Breast epithelium (tissue), 4 donors: ENCODE results near the gene TIAM2. TPM values are rescaled to one million over a fixed set of nuclear protein-coding genes. Genes with fewer than 3 reads are reported as not detected.
"Not testable (repeated sequence)": the region's sequence is repeated elsewhere in the genome, so short reads cannot be mapped to it uniquely, and the experiment has no call there.

ENCODE experiments used
- DNase-seq, 2 donors: peaks; one replicate each; pipeline ENCODE4 v3.0.0-alpha.2; 2019; ENCODE audit warnings: low spot score in 2 of 2
- H3K27ac ChIP-seq, 2 donors: fragments of 200-600 bp; sonication (generic) in 1 of 2; one replicate each; pipeline ENCODE4 v1.5.1; 2016 to 2019; ENCODE audit warnings: mild to moderate bottlenecking in 1 of 2
- H3K27me3 ChIP-seq, 2 donors: fragments of 200-600 bp; sonication (generic) in 1 of 2; one replicate each; pipeline versions ENCODE4 v1.5.1 to v1.6.0; 2017 to 2019; ENCODE audit warnings: control low read depth in 1 of 2, mild to moderate bottlenecking in 1 of 2
- H3K36me3 ChIP-seq: fragments of 200-600 bp; one replicate; pipeline ENCODE4 v1.5.1; 2019
- H3K4me1 ChIP-seq, 2 donors: fragments of 200-600 bp; sonication (generic); one replicate each; pipeline ENCODE4 v1.5.1; 2016 to 2019; ENCODE audit warnings: control low read depth in 1 of 2
- H3K4me3 ChIP-seq, 3 donors: fragments of 200-600 bp; sonication (generic); 1 replicate in 2 of 3; 2 replicates in 1 of 3; pipeline ENCODE4 v1.5.1; 2016 to 2019; ENCODE audit warnings: mild to moderate bottlenecking in 3 of 3, moderate library complexity in 2 of 3
- H3K9me3 ChIP-seq, 2 donors: fragments of 200-600 bp; sonication (generic) in 1 of 2; one replicate each; pipeline ENCODE4 v1.5.1; 2016 to 2019; ENCODE audit warnings: control low read depth in 1 of 2
- POLR2A ChIP-seq: fragments of 450-650 bp; IDR thresholded peaks from one replicate; pipeline ENCODE4 v1.6.1; 2016; ENCODE audit warnings: antibody characterized with exemption, mild to moderate bottlenecking, moderate library complexity
- POLR2AphosphoS5 ChIP-seq, 3 donors: sonication (generic); formaldehyde crosslinking; IDR thresholded peaks; one replicate each; pipeline ENCODE4 v1.6.1; 2017; ENCODE audit warnings: antibody characterized with exemption in 3 of 3
- intact Hi-C: fragments of 100-400 bp; cut with DNase I; formaldehyde crosslinking; loops from one replicate; pipeline ENCODE4 v1.15.1; 2023; ENCODE audit warnings: low total_unique reads
- total RNA-seq, 3 donors: library from RNA; depleted of rRNA; stranded (reverse); fragments of >200 nt; gene quantifications; one replicate each; pipeline ENCODE4 v1.1.0, GENCODE V29; 2016
- TF ChIP-seq, protein P1 (sequence below), 3 donors: fragments of 450-650 bp; IDR thresholded peaks; one replicate each; pipeline ENCODE4 v1.5.1; 2016 to 2017; ENCODE audit warnings: antibody characterized with exemption in 3 of 3, mild to moderate bottlenecking in 3 of 3, moderate library complexity in 3 of 3

Gene TIAM2
- total RNA-seq, 3 donors from 2014 or later = 5.8 to 32.3 (median 12.8) TPM

- no peak for DNase-seq
- Histone ChIP-seq H3K4me3 (no peak overlapping the region), H3K4me1 (no peaks in the 10 kb centered on the region), H3K9me3 (no peaks in the 10 kb centered on the region), H3K36me3 (no peaks in the 10 kb centered on the region), H3K27ac (no peak overlapping the region), H3K27me3 (no peaks in the 10 kb centered on the region)
- intact Hi-C loops = no loop called here
- TF ChIP-seq, protein P1, sequence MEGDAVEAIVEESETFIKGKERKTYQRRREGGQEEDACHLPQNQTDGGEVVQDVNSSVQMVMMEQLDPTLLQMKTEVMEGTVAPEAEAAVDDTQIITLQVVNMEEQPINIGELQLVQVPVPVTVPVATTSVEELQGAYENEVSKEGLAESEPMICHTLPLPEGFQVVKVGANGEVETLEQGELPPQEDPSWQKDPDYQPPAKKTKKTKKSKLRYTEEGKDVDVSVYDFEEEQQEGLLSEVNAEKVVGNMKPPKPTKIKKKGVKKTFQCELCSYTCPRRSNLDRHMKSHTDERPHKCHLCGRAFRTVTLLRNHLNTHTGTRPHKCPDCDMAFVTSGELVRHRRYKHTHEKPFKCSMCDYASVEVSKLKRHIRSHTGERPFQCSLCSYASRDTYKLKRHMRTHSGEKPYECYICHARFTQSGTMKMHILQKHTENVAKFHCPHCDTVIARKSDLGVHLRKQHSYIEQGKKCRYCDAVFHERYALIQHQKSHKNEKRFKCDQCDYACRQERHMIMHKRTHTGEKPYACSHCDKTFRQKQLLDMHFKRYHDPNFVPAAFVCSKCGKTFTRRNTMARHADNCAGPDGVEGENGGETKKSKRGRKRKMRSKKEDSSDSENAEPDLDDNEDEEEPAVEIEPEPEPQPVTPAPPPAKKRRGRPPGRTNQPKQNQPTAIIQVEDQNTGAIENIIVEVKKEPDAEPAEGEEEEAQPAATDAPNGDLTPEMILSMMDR (IDR thresholded peaks at IDR 0.05) = no peak
- TF ChIP-seq POLR2AphosphoS5 (IDR thresholded peaks at IDR 0.05) = no peak
- TF ChIP-seq POLR2A = no peak
Observed at GRCh38 chr6:155264693-155265320, 269.7 kb downstream of the TIAM2 start.

GRCh38 chr6:155265843-155266535 lies 270.9 kb downstream of the TIAM2 start:
- no peaks in the 10 kb centered on the region for H3K9me3 ChIP-seq
- intact Hi-C loops = no loop called here
- no peaks in the 10 kb centered on the region for H3K36me3 ChIP-seq
- H3K27me3 ChIP-seq = no peaks in the 10 kb centered on the region
- H3K27ac ChIP-seq = no peak overlapping the region
- no peaks in the 10 kb centered on the region for H3K4me1 ChIP-seq
- TF ChIP-seq, protein P1 (IDR thresholded peaks at IDR 0.05) = no peak
- TF ChIP-seq POLR2A (no peak), POLR2AphosphoS5 (IDR thresholded peaks at IDR 0.05) (no peak)
- no peak for DNase-seq
- no peak overlapping the region for H3K4me3 ChIP-seq

- intact Hi-C loops = no loop called here
- no peak for DNase-seq
- no peak for TF ChIP-seq POLR2AphosphoS5 (IDR thresholded peaks at IDR 0.05)
- H3K27me3 ChIP-seq = no peaks in the 10 kb centered on the region
- H3K4me3 ChIP-seq = no peak overlapping the region
- no peaks in the 10 kb centered on the region for H3K36me3 ChIP-seq
- no peaks in the 10 kb centered on the region for H3K4me1 ChIP-seq
- no peak overlapping the region for H3K27ac ChIP-seq
- no peaks in the 10 kb centered on the region for H3K9me3 ChIP-seq
Observed at GRCh38 chr6:155267411-155267810, 272.3 kb downstream of the TIAM2 start.

DNA sequence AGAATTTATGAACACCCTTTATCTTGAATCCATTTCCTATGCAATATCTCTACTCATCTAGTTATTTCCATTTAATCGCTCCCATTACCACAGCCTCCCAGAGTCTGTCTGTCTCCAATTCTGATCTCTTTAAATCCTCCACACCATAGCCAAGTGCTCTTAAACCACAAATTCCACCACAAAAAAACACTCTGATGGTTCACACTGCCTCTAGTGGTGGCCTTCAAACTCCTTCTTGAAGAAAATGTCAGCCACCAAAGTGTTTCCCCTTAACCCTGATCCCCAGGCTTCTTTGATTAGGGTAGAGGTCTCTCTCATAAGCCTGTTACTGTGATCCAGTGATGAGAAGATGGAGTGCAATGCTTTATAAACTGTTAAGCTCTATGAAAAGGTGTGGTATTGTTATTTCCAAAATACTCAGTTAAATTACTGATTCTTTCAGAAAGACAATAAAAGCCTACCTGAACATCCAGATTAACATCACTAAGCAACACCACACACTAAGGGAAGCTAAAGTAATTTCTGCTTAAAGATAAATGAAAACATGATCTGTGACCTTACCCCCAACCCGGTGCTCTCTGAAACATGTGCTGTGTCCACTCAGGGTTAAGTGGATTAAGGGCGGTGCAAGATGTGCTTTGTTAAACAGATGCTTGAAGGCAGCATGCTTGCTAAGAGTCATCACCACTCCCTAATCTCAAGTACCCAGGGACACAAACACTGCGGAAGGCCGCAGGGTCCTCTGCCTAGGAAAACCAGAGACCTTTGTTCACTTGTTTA lies 273.2 kb downstream of the TIAM2 start:
- DNase-seq, H3K27me3 ChIP-seq, H3K4me1 ChIP-seq, H3K9me3 ChIP-seq, intact Hi-C loops, H3K4me3 ChIP-seq, H3K36me3 ChIP-seq, H3K27ac ChIP-seq: not testable (repeated sequence)
- TF ChIP-seq, protein P1 (IDR thresholded peaks at IDR 0.05) = peak in 1 of 3 donors; percentile 17

GRCh38 chr6:155269765-155270164 lies 274.6 kb downstream of the TIAM2 start:
- Histone ChIP-seq H3K4me3 (no peak overlapping the region), H3K36me3 (no peaks in the 10 kb centered on the region), H3K9me3 (no peaks in the 10 kb centered on the region), H3K27me3 (no peaks in the 10 kb centered on the region), H3K27ac (no peak overlapping the region), H3K4me1 (no peaks in the 10 kb centered on the region)
- no peak for DNase-seq
- TF ChIP-seq POLR2AphosphoS5 (IDR thresholded peaks at IDR 0.05) (no peak), POLR2A (no peak)
- TF ChIP-seq, protein P1 (IDR thresholded peaks at IDR 0.05) = no peak
- intact Hi-C loops = no loop called here
